ENCODE measurements around the gene TLCD2.
"Not testable (repeated sequence)": the region's sequence is repeated elsewhere in the genome, so short reads cannot be mapped to it uniquely, and the experiment has no call there.

Gene TLCD2

DNA sequence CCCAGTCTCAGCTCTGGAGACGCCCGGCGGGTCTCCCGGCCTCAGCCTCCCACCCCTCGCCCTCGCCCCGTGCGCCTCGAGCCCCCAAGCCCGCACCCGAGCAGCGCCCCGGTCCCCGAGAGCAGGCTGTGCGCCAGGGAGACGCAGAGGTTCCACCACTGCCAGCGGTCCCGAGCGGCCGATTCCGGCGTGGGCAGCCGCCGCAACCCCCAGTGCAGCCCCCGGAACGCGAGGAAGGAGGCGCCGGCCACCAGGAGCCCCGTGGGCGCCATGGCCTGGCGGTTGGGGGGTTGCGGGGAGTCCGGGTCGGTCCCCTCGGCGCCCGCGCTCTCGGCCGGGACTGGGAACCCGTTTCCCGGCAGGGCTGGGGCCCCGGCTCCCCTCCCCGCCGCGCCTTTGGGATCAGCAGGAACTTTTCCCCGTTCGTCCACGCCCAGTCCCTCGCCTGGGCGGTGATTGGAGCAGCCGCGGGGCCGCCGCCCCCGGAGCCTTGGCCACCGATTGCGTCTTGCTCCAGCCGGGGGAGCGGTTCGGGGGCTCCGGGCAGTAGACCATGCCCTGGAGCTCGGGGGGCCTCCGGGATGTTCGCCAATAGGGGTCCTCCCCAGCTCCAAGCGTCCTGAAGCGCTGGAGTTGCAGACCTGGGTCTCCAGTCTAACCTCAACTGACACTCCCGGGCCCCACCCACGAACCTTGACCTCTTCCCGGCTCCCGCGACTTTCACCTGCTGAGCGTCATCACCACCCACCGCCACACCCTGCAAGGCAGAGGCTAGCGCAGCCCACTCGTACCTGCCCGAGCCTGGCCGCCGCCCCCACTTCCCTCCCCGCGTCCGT is at the start of gene TLCD2:
Gene TLCD2 (minus strand): TSS at position 407 of the 836 bp plus-strand sequence. CDS start 135 bp downstream, at position 272.
- DNase-seq: no peak

- no peak for DNase-seq
Measured at GRCh38 chr17:1759529-1759928, 49.4 kb upstream of the TLCD2 start.

DNA sequence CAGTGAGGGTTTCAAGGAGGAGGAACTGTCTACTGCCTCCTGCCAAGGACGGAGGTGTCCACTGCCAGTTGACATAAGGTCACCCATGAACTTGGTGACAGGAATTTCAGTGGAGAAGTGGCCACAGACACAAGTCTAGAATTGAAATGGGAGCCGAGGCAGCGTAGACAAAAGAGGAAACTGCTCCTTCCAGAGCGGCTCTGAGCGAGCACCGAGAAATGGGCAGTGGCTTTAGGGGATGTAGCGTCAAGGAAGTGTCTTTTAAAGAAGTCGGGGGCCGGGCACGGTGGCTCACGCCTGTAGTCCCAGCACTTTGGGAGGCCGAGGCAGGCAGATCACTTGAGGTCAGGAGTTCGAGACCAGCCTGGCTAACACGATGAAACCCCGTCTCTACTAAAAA is 48.6 kb upstream of the TLCD2 start:
- DNase-seq: no peak

DNA sequence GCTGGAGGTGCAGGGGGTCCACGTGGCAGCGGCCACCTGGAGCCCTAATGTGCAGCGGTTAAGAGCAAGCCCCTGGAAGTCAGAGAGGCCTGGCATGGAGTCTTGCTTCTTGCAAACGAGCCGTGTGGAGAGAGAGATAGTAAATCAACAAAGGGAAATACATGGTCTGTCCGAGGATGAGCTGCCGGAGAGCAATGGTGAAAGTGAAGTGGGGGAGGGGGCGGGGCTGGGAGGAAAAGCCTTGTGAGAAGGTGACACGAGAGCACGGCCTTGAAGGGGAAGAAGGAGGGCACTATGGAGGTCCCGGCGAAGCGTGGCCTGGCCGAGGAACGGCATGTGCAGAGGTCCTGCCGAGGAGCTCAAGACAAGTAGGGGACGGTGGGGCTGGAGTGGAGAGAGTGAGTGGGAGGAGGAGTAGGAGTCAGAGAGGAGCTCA is 45.7 kb upstream of the TLCD2 start:
- no peak for DNase-seq

DNA sequence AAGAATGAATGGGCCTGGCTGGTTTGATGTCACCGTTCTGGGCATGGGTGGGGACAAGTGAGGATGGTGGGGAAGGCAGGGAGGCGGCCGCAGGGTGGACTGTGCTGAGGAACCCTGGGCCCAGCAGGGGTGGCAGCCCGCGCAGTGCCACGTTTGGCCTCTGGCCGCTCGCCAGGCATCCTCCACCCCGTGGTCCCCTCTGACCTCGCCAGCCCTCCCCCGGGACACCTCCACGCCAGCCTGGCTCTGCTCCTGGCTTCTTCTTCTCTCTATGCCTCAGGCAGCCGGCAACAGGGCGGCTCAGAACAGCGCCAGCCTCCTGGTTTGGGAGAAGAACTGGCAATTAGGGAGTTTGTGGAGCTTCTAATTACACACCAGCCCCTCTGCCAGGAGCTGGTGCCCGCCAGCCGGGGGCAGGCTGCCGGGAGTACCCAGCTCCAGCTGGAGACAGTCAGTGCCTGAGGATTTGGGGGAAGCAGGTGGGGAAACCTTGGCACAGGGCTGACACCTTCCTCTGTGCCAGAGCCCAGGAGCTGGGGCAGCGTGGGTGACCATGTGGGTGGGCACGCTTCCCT is 45.2 kb upstream of the TLCD2 start:
- DNase-seq: no peak

DNA sequence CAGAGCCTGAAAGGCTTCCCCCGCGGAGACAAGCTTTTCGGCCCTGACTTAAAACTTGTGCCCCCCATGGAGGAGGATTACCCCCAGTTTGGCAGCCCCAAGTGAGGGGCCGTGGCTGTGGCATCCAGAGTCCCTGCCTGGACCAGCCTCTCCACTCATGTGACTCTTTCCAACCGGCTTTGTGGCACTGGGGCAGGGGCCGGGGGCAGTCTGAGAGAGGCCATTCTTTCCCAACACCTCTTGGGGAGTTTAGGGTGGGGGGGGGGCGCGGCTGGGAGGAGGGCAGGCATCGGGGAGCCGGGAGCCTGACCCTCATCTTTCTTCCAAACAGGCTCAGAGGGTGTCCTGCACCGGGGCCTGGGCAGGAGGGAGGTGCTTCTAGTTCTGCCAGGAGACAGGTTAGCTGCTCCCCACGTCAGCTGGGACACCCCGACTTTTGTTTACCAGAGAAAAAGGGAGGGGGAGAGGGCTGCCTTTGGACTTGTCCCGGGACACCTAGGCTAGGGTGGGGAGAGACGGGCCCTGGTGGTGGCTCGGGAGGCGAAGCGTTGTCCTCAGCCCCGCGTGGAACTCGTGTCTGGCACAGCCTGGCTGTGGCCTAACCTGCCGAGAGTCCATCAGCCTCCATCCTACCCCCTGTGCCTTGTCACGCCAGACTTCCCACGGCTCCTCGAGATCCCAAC is 44.4 kb upstream of the TLCD2 start:
- no peak for DNase-seq

- DNase-seq: no peak
Measured at GRCh38 chr17:1753767-1754429, 43.7 kb upstream of the TLCD2 start.

GRCh38 chr17:1752425-1753262 is 42.5 kb upstream of the TLCD2 start:
- DNase-seq: no peak

DNA sequence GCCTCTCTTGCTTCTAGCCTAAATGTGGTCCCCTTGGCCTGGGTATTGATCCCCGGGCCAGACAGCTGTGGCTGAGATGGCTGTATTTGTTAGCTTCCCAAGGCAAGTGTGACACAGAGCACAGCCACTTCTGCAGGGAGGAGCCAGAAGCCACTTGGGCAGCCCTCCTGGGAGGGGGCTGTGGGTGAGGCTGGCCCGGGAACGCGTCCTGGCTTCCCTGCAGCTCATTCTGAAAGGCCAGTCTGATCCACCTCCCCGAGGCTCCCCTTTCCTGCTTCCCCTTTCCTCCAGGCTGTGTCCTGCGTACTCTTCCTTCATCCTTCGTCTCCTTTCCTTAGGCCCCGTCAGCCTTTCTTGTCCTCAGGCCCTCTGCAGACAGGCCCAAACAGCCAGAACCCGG is 40.5 kb upstream of the TLCD2 start:
- no peak for DNase-seq

- no peak for DNase-seq
Measured at GRCh38 chr17:1746975-1747543, 36.9 kb upstream of the TLCD2 start.

DNA sequence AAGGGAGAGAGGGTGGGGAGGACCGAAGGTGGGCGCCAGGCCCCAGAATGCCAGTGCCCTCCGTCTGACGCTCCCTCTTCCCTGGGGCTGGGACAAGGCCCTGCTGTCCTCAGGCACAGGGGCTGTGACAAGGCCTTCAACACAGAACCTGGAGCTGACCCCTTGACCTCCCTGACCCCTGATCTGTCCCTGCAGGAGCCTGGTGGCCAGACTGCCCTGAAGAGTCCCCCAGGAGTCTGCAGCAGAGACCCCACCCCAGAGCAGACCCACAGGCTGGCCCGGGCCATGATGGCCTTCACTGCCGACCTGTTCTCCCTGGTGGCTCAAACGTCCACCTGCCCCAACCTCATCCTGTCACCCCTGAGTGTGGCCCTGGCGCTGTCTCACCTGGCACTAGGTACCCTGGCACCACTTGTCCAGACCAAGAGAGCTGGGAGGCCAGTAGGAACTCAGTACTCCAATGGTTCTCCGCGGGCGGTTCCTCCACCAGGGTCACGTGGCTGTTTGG is 35.4 kb upstream of the TLCD2 start:
- DNase-seq: no peak

GRCh38 chr17:1744551-1745512 is 34.7 kb upstream of the TLCD2 start:
- DNase-seq: no peak

- DNase-seq: no peak
Measured at GRCh38 chr17:1743088-1743439, 32.9 kb upstream of the TLCD2 start.

- no peak for DNase-seq
Measured at GRCh38 chr17:1742371-1743087, 32.4 kb upstream of the TLCD2 start, which contains the start of gene SERPINF2. TSS of gene SERPINF2 (plus strand) at chr17:1742871. CDS start at chr17:1744996, 2,125 bp downstream.

- DNase-seq: not testable (repeated sequence)
Measured at GRCh38 chr17:1741899-1742298, 31.7 kb upstream of the TLCD2 start.

DNA sequence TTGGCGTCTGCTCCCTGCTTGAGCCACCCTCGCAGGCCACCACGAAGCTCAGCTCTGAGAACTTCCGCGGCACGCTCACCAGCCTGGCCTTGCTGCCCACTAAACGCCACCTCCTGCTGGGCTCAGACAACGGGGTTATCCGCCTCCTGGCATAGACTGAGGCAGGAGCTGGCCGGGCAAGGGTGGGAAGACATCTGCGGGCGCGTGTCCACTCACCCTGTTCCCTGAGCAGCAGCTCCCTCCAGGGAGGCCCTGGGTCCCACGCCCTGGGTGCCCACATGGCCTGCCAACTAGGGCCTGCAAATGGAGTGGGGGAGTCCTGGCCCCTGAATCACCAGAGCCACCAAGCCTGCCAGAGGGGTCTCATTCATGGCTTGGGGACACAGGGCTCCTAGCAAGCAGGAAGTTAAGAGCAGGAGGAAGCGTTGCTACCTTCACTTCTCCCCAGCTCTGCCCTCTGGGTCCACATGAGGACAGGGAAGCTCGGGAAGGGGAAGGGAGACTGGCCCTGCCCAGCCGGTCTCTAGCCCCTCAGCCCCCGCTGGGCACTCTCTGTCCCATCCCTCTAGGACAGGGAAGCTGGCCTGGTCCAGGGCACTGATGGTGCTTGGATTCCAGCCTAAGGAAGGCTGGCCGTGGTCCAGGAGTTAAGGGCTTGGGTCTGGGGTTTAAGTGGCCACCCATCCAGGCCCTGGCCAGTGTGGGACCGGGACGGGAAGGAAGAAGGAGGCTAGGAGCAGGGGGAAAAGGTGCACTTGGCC is 27.5 kb upstream of the TLCD2 start:
- DNase-seq: no peak

- no peak for DNase-seq
Measured at GRCh38 chr17:1736348-1737281, 26.4 kb upstream of the TLCD2 start.

DNA sequence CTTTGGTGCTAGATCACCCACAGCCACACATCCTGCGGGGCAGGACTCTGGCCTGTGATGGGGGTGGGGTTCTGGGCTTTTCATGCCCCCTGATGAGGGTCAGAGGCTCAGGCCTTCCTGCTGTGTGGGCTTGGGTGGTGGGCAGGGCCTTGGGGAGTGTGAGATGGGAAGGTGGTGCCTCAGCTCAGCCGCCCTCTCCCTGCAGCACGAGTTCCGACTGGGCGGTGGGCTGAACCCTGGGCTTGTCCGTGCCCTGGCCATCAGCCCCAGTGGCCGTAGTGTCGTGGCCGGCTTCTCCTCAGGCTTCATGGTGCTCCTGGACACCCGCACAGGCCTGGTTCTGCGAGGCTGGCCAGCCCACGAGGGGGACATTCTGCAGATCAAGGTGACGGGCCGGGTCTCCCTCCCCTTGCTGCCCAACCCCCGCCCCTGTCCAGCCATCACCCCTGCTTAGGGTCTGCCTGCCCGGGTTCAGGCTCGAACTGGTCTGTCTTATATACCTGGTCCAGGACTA is 25.7 kb upstream of the TLCD2 start:
- no peak for DNase-seq

Measured in activated CD4-positive, alpha-beta T cell treated with anti-CD3 and anti-CD28 coated beads, Interleukin-2, amount 50 U/mL, for 1 hour (primary cell).